ENCODE measurements around the gene ADNP2. TPM values are rescaled to one million over a fixed set of nuclear protein-coding genes. Genes with fewer than 3 reads are reported as not detected.
A peak's percentile ranks its signal among the peaks of the same experiment; 100 is the strongest.

The ADNP2 gene
- total RNA-seq, 1 donor from 2014 or later: 26.0 TPM

DNA sequence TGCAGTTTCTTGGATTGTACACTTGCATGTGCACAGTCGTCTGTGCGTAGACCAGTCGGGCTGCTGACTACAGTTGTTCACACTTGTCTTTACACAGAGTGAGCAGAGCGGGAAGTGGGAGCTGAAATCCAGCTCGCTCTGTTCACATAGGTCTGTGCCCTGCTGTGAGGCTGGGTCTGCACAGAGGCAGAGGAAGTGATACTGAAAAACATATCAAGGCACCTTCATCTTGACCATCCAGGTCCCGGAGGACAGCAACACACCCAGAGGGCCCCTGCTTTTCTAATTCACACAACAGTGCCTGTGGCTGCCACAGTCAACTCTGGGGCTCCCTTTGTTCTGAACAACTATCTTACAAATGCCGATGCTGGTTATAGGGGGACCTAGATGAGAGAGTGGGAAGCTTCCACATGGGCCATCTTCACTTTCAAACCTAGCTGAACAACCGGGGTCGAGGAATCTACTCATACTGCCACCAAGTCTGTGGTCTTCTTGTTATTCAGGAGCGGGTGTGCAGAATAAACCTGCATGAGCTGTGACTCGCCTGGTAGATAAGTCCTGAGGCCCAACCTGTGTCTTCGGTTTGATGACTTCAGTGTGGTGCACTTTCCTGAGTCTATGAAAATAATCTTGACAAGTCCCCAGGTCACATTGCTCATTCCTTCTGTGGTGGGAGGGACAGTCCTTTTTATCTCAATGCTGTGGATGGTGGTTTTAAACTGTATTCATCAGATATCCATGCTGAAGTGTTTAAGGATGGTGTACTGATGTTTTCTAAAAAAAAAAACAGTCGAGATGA is 3.5 kb upstream of the ADNP2 start:
- no peak for DNase-seq

DNA sequence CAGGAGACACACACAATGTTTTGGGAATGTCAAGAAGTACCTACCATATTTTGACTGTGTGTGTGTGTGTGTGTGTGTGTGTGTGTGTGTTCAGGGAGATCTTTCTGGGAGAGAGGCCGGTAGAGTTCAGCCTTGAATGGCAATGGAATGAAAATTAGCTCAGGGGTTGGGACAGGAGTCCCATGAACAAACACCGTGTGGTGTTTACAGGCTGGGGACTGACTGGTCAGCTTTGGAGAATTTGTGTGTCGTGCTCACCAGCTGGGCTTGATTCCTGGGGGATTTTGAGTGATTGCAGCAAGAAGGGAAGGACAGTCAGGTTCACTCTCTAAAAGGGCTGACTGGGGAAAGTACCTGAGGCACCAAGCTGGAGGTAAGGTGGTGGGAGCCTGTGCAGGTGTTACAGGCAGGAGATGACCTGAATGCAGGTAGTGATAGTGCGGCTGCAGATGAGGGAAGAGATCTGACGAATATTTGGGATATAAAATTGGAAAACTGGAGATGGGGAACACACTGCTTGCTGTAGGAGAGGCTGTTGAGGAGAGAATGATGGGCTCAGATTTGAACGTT is 2.5 kb upstream of the ADNP2 start:
- no peak for DNase-seq

DNA sequence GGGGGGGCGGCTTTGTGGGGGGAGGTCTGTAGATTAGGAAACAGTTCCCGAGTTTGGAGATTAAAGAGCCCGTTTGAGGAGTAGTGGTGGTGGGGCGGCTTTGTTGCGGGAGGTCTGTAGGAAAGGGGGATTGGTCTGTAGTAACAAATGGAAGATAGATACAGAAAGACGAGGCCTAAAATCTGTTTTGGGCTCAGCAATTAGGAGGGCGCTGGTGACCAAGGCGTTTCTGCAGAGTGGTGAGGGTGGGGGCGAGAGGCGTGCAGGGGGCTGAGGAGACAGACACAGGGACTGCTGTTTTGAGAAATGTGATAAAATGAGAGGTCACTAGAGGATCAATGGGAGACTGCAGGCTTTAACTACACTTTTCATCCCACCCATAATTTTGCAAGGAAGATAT is 1.6 kb upstream of the ADNP2 start:
- no peak for DNase-seq

DNA sequence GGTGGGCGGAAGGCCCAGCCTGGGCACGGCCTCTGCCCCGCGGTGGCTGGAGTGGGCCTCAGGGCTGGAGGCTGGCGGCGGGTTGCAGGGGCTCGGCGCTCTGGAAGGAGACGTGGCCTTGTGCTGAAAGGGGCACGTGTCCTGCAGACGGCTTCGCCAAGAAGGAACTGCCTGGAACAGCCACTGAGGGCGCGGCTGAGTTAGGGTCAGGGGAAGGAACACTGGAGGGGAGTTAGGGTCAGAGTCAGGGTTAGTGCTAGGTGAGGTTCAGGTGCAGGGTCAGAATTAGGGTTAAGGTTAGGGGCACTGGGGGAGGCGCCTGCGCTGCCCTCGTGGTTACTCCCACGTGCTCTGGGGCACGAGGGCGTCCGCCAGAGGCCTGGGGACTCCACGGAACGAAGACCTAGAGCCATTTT is 933 bp upstream of the ADNP2 start:
- no peak for DNase-seq

DNA sequence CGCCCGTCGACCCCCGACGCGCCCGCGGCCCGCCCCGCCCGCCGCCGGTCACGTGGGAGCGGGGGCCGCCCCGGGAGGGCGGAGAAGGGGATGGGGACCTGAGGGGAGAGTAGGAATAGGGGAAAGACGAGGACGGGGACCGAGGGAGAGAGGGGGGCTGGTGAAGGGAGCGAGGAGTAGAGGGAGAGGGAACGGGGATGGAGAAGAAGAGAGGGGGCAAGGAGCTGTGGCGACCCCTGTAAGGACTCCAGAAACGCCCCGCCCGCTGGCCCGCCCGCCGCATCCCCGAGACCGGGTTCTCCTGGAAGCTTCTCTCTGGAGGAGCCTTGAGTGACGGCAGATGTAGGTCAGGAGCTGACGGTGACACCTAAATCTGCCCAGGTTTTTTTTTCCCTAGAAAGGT is 615 bp downstream of the ADNP2 start:
- peak; percentile 34 for DNase-seq

DNA sequence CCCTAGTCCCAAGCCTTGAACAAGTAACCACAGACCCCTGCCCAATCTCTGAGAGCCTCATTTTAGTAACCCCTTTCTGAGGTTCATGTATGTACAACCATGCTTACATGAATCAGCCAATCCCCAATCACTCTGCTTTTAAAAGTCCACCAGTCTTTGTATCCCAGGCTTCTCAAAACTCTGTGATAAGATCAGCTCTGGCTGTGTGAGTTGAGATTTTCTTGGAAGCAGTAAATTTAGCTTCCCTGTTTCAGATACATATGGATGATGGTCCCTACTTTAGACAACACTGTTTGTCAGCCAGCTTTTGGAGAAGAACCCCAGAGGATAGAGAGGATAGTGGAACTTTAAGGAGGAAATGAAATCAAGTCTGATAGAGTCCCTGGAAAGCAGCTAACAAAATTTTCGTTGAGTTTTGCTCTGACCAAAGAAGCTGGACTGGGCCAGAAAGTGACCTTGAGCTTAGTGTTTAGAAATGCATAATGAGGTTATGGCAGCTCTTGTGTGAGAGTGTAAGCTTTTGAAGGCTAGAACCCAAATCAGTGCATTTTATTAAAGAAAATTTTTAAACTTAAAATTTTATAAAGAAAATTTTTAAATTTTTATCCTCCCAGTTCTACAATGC is 3.7 kb downstream of the ADNP2 start:
- no peak for DNase-seq

DNA sequence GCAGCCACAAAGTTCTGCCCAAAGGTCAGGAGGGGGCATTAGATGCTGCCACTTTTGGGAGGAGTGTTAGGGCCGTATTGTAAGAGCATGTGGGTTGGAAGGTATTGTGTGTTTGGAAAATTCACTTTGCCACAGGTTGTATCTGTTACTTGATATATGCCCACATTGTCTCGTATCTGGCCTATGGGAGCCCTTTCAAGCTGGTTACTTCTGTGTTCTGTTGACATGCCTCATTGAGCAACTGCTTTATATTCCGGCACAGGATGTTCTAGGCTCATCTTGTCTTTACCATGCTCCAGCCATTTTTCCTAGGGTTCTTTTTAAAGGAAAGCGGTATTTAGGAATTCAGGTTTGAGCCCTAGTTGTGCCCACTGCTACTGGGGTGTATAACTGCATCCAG is 6.0 kb downstream of the ADNP2 start:
- no peak for DNase-seq

DNA sequence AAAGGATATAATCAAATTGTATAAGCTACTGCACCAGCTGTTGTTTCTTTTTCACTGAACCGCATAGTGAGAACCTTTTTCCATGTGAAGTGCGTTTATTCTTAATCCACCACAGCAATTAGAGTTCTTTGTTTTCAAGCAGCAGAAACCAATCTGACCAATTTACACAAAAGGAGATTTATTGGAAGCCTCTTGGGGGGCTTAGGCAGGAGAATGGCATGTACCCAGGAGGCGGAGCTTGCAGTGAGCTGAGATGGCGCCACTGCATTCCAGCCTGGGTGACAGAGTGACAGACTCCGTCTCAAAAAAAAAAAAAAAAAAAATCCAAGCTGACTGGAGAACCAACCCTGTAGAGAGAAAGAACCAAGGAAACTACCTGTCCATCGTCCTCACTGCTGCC is 10.0 kb downstream of the ADNP2 start:
- no peak for DNase-seq

DNA sequence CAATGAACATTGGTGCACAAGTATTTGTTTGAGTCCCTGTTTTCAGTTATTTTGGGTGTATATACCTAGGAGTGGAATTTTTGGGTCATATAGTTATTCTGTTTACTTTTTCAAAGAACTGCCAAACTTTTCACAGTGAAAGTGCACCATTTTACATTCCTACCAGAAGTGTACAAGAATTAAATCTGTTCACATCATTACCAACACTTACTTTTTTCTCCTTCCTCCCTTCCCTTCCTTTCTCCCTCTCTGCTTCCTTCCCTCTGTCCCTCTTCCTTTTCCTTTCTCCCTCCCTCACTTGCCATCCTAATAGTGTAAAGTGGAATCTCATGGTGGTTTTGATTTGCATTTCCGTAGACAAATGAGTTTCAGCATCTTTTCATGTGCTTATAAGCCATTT is 11.9 kb downstream of the ADNP2 start:
- DNase-seq: no peak

DNA sequence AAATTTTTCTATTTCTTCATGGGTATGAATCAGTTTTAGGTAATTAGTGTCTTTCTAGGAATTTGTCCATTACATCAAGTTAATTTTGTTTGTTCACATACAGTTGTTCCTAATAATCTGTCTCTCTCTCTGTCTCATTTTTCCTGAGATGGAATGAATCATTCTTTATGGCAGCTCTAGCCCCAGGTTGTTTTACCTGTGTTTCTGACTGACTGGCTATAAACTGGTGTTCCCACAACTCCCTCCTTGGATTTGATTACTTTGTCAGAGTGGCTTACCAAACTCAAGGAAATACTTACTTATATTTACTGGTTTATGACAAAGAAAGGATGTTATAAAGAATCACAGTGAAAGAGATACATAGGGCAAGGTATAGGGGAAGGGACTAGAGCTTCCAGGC is 15.1 kb downstream of the ADNP2 start:
- DNase-seq: no peak

DNA sequence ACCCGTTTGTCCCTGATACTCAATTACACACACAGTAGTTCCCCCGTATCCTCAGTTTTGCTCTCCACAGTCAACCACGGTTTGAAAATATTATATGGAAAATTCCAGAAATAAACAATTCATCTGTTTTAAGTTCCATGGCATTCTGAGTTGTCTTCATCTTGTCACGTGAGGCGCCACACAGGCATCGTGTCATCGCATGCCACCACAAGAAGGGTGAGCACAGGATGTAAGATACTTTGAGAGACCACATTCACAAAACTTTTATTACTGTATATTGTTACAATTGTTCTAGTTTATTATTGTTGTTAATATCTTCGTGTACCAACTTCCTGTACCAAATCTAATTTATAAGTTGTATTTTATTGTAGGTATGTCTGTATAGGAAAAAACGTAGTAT is 17.7 kb downstream of the ADNP2 start:
- DNase-seq: no peak

DNA sequence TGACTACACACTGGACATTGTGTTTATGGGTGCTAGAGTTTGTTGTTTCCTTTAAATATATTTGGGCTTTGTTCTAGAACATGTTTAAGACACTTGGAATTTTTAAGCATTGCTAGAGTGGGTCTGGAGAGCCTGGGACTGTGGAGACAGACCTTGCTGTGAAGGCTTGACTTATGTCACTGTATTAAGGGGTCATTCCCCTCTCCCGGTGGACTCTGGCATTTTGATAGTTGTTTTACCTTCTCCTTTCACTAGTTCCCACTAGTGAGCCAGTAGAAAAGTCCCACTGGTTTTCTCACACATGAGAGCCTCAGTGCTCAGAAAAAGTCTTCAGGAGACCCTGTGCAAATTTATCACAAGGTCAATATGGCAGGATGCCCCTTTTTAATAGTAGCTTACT is 18.6 kb downstream of the ADNP2 start:
- DNase-seq: no peak

DNA sequence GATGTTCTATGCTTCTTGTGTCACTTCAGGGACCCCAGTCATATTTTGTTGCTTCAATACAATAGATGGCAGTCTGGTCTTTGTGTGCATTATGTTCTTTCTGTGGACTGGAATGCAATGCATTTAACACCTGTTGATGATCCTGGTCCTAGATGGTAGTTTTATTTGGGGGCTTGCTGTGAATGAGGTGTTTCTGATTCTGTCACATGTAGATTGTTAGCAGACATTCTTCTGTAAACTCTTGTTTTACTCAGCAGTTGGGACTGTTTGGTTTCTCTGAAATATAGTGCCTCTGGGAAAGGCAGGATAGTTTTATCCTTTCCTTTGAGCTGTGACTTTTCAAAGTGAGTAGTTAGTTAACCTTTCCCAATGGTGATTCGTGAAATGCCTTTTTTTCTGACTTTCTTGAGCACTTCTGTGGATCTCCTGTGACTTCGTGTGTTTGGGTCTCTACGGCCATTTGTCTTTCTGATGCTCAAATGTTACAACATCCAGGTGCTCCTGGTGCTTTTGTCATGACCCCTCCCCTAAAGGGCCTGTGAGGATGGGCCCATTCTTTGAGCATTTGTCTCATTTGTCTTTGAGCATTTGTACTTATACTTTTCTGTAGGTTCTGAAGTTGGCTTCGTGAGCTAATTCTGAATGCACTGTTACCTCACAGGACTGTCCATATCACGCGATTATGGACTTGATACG is 20.8 kb downstream of the ADNP2 start:
- DNase-seq: no peak

DNA sequence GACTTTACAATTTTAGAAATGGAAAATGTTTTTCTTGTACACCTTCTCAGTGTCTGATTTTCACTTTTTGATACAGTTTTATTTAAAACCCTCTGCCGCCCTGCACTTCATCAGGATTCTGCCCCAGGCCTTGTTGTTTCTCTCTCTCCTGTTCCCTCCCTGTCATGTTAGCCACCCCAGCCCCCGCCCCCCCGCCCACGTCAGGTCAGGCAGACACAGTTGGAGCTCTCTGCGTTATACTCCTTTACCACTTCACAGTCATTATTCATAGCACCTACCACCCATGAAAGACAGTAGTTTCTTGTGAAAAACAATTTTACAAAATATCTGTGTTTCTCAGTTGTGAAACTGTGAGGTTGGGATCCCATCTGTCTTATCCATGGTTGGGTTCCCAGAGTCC is 21.5 kb downstream of the ADNP2 start:
- no peak for DNase-seq

DNA sequence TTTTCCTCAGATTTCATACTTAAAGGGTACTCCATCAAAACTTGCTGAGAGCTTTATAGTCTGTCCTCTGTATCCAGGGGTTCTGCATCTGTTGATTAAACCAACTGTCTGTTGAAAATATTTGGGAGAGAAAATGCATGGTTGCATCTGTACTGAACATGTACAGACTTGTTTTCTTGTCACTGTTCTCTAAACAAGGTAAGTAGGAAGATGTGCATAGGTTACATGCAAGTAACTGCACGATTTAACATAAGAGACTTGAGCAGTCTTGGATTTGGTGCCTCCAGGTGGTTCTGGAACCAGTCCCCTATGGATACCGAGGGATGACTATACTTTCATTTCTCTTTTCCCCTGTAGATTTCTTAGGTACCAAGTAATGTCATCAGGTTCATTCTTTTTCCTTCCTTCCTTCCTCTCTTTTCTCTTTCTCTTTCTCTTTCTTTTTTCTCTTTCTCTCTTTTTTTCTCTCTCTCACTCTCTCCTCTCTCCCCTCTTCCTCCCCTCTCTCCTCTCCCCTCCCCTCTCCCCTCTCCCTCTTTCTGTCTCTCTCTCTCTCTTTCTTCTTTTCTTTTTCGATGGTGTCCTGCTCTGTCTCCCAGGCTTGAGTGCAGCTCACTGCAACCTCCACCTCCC is 23.2 kb downstream of the ADNP2 start:
- DNase-seq: no peak

DNA sequence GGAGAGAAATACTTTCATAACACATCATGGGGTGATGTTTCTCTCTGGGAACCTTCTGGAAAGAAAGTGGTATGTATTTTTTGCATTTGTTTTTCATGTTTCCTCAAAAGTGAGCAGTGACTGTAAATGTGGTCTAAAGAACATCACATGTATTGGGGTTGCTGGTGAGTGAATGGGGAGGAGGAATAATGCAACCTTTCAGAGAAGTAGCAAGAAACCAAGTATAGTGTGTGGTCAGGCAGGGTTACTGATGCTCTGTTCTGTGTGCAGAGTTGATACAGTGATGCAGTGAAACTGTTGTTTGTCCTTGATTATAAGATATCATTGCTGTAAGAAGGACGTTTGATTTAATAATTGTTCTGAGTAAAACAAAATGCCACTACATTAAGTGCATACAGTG is 24.1 kb downstream of the ADNP2 start:
- no peak for DNase-seq

DNA sequence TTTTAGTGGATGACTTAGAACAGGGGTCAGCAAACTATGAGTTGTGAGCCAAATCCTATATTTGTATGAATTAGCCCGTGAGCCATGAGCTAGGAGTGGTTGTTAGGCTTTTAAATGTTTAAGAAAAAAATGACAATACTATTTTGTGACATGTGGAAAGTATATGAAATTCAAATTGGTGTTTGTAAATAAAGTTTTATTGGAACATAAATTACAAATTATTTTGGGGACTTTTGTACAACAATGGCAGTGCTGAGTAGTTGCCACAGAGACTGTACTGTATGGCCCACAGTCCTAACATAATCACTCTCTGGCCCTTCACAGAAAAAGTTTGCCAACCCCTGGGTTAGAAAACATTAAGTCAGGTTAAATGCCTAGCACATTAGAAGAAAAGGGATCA is 26.1 kb downstream of the ADNP2 start:
- DNase-seq: no peak

DNA sequence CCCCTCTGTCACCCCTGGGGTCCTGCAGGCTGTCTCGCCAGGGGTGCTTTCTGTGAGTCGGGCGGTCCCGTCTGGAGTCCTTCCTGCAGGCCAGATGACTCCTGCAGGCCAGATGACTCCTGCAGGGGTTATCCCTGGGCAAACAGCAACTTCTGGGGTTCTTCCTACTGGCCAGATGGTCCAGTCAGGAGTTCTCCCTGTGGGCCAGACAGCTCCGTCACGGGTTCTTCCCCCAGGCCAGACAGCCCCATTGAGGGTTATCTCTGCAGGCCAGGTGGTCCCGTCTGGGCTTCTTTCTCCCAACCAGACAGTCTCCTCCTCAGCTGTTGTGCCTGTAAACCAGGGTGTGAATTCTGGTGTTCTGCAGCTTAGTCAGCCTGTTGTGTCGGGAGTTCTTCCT is 27.6 kb downstream of the ADNP2 start:
- DNase-seq: no peak

DNA sequence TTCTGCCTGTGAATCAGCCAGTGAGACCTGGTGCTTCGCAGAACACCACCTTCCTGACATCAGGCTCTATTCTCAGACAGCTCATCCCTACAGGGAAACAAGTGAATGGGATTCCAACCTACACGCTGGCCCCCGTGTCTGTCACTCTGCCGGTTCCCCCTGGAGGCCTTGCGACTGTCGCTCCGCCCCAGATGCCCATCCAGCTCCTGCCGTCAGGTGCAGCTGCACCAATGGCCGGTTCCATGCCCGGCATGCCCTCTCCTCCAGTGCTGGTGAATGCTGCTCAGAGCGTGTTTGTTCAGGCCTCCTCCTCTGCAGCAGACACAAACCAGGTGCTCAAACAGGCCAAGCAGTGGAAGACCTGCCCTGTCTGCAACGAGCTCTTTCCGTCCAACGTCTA is 28.1 kb downstream of the ADNP2 start:
- no peak for DNase-seq

DNA sequence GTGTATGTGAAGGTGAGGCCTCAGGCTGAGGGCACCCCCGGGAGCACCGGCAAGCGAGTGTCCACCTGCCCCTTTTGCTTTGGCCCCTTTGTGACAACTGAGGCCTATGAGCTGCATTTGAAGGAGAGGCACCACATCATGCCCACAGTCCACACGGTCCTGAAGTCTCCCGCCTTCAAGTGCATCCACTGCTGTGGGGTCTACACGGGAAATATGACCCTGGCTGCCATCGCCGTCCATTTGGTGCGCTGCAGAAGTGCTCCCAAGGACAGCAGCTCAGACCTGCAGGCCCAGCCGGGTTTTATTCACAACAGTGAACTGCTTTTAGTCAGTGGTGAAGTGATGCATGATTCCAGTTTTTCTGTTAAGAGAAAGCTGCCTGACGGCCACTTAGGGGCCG is 28.9 kb downstream of the ADNP2 start:
- DNase-seq: no peak

DNA sequence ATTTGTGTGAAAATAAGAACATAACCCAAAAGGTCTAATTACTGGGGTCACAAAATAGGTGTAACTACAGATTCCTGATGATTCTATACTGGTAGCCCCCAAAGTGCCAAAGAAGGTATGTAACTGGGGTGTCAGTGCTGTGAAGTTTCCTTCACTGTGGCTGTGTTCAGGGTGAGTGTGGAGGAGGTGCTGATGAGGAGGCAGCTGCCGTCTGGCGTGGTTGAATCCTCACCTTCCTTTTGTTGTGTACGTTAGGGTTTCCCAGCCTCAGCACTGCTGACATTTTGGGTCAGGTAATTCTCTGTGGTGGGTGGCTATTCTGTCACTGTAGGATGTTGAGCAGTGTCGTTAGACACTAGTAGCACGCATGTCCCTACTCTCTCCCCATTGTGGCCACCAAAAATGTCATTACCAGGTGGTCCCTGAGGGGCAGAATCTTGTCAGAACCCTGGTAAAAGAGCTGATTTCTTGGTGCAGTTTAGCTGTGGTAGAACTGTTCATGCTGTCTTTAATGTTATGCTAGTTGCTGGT is 31.5 kb downstream of the ADNP2 start:
- no peak for DNase-seq

DNA sequence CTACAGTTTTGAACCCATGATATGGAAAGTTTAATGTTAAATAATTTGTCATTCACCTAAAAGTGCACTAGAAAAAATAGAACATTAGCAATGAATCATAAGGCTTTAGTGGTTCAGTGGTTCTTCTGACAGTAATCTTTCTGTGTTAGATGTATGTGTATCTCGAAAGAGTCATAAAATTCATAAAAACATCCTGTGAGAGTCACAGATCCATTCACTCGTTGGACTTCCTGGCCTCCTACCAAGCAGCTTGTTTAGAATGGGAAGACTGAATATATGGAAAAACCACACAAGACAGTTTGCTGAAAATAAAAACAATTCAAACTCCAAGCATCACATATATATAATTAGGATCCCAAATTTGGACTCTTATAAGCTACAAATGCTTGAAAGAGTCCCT is 34.8 kb downstream of the ADNP2 start:
- DNase-seq: no peak

Data from occipital lobe (tissue), 2 donors.